ENCODE measurements around the gene CCDC70.
"Not testable (repeated sequence)": the region's sequence is repeated elsewhere in the genome, so short reads cannot be mapped to it uniquely, and the experiment has no call there.

Gene CCDC70

GRCh38 chr13:51861723-51862300, at the start of gene CCDC70:
CCDC70 (plus strand) TSS chr13:51861969; CDS start chr13:51865412, 3,443 bp downstream.
- no peak for DNase-seq

- DNase-seq: no peak
Observed at GRCh38 chr13:51814071-51814470, 47.7 kb upstream of the CCDC70 start.

- peak; percentile 77 for DNase-seq
Observed at GRCh38 chr13:51814825-51815650, 46.7 kb upstream of the CCDC70 start.

- no peak for DNase-seq
Observed at GRCh38 chr13:51815848-51816247, 45.9 kb upstream of the CCDC70 start.

GRCh38 chr13:51816604-51817249, 45.0 kb upstream of the CCDC70 start:
- DNase-seq: no peak

- DNase-seq: no peak
Observed at GRCh38 chr13:51817717-51818116, 44.1 kb upstream of the CCDC70 start.

- no peak for DNase-seq
Observed at GRCh38 chr13:51818276-51818675, 43.5 kb upstream of the CCDC70 start.

- peak; percentile 93 for DNase-seq
Observed at GRCh38 chr13:51818781-51819511, 42.8 kb upstream of the CCDC70 start.

- DNase-seq: no peak
Observed at GRCh38 chr13:51819544-51819943, 42.2 kb upstream of the CCDC70 start.

GRCh38 chr13:51820016-51820597, 41.7 kb upstream of the CCDC70 start:
- DNase-seq: no peak

GRCh38 chr13:51821606-51822005, 40.2 kb upstream of the CCDC70 start:
- peak; percentile 51 for DNase-seq

GRCh38 chr13:51822106-51822815, 39.5 kb upstream of the CCDC70 start:
- no peak for DNase-seq

- no peak for DNase-seq
Observed at GRCh38 chr13:51823359-51823758, 38.4 kb upstream of the CCDC70 start.

- no peak for DNase-seq
Observed at GRCh38 chr13:51823863-51824262, 37.9 kb upstream of the CCDC70 start.

GRCh38 chr13:51824712-51825111, 37.1 kb upstream of the CCDC70 start:
- DNase-seq: not testable (repeated sequence)

GRCh38 chr13:51825165-51825592, 36.6 kb upstream of the CCDC70 start:
- DNase-seq: peak; percentile 94

GRCh38 chr13:51825681-51826254, 36.0 kb upstream of the CCDC70 start:
- no peak for DNase-seq

GRCh38 chr13:51826606-51827005, 35.2 kb upstream of the CCDC70 start:
- DNase-seq: peak; percentile 44

GRCh38 chr13:51827254-51827653, 34.5 kb upstream of the CCDC70 start:
- peak; percentile 75 for DNase-seq

GRCh38 chr13:51828730-51829567, 32.8 kb upstream of the CCDC70 start:
- DNase-seq: peak; percentile 79

GRCh38 chr13:51829568-51829899, 32.2 kb upstream of the CCDC70 start:
- no peak for DNase-seq

All from inflammatory macrophage treated with lipopolysaccharide for 4 hours (primary cell).